Measurements from ENCODE around the gene CTNND2. TPM values are rescaled to one million over a fixed set of nuclear protein-coding genes. Genes with fewer than 3 reads are reported as not detected.

Gene CTNND2
- polyA plus RNA-seq, 1 of the 3 experiments (the other 2 are of a cell fraction): not detected

- Histone ChIP-seq H3K9ac (no peak overlapping the region), H4K20me1 (ENCODE audit: insufficient read depth) (no peaks in the 10 kb centered on the region), H2AFZ (ENCODE audit: low read depth) (no peak overlapping the region), H3F3A (replicated peaks; ENCODE audit: insufficient read depth) (no peaks in the 10 kb centered on the region), H3K9me2 (no peaks in the 10 kb centered on the region), H3K27ac (ENCODE audit: low read depth in 2 of 2, low read length in 1 of 2) (no peak overlapping the region), H3K36me3 (replicated peaks in 1 of 2; ENCODE audit: control insufficient read depth in 1 of 2, insufficient read depth in 2 of 2, low read length in 1 of 2) (no peaks in the 10 kb centered on the region), H3K27me3 (ENCODE audit: insufficient read depth) (no peaks in the 10 kb centered on the region), H3K4me1 (ENCODE audit: control insufficient read depth in 1 of 2, insufficient read depth in 2 of 2, low read depth in 1 of 2, low read length in 1 of 2) (no peaks in the 10 kb centered on the region), H3K9me3 (no peaks in the 10 kb centered on the region), H3K79me2 (ENCODE audit: insufficient read depth) (no peaks in the 10 kb centered on the region), H3K4me3 (ENCODE audit: low read depth in 2 of 2, low read length in 1 of 2) (no peak overlapping the region), H3K4me2 (no peak overlapping the region)
- TF ChIP-seq, protein P1, sequence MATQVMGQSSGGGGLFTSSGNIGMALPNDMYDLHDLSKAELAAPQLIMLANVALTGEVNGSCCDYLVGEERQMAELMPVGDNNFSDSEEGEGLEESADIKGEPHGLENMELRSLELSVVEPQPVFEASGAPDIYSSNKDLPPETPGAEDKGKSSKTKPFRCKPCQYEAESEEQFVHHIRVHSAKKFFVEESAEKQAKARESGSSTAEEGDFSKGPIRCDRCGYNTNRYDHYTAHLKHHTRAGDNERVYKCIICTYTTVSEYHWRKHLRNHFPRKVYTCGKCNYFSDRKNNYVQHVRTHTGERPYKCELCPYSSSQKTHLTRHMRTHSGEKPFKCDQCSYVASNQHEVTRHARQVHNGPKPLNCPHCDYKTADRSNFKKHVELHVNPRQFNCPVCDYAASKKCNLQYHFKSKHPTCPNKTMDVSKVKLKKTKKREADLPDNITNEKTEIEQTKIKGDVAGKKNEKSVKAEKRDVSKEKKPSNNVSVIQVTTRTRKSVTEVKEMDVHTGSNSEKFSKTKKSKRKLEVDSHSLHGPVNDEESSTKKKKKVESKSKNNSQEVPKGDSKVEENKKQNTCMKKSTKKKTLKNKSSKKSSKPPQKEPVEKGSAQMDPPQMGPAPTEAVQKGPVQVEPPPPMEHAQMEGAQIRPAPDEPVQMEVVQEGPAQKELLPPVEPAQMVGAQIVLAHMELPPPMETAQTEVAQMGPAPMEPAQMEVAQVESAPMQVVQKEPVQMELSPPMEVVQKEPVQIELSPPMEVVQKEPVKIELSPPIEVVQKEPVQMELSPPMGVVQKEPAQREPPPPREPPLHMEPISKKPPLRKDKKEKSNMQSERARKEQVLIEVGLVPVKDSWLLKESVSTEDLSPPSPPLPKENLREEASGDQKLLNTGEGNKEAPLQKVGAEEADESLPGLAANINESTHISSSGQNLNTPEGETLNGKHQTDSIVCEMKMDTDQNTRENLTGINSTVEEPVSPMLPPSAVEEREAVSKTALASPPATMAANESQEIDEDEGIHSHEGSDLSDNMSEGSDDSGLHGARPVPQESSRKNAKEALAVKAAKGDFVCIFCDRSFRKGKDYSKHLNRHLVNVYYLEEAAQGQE (IDR thresholded peaks at IDR 0.05; ENCODE audit: low read depth, low read length): no peak
- TF ChIP-seq TCF12 (IDR thresholded peaks at IDR 0.05) (no peak), NFIC (IDR thresholded peaks at IDR 0.05; ENCODE audit: borderline replicate concordance) (no peak), SIN3A (IDR thresholded peaks at IDR 0.05; ENCODE audit: borderline replicate concordance, low read depth, low read length) (no peak), TEAD4 (IDR thresholded peaks at IDR 0.05; ENCODE audit: borderline replicate concordance, insufficient read depth) (no peak), RXRA (IDR thresholded peaks at IDR 0.05; ENCODE audit: borderline replicate concordance, low read depth) (no peak), ZBTB33 (IDR thresholded peaks at IDR 0.05; ENCODE audit: borderline replicate concordance, low read depth) (no peak)
- TF ChIP-seq, protein P2, sequence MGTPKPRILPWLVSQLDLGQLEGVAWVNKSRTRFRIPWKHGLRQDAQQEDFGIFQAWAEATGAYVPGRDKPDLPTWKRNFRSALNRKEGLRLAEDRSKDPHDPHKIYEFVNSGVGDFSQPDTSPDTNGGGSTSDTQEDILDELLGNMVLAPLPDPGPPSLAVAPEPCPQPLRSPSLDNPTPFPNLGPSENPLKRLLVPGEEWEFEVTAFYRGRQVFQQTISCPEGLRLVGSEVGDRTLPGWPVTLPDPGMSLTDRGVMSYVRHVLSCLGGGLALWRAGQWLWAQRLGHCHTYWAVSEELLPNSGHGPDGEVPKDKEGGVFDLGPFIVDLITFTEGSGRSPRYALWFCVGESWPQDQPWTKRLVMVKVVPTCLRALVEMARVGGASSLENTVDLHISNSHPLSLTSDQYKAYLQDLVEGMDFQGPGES (IDR thresholded peaks at IDR 0.05; ENCODE audit: low read depth, low read length): no peak
- POLR2A ChIA-PET: no interaction called here
- 20% methylated on average over 4 of the region's 4 CpGs for WGBS (ENCODE audit: low lambda C conversion rate)
- no peak for DNase-seq
- CTCF ChIA-PET: no interaction called here
Observed at GRCh38 chr5:11579351-11579750, 324.9 kb downstream of the CTNND2 start.

DNA sequence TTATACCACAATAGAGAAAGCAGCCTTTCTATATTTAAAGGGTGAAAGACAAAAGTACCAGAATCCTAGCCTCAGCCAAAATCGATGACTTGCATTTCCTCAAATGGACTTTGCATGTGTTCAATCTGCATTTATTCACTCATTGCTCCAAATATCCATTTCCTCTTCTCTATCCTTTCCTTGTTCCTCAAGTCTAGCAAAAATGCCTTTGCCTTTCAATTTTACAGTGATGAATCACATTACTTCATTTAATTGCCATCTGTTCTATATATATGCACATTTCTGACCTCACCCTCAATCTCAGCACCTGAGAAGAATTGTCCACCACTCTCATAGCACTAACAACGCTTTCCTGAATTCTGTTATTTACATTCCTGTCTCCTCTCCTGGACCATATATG is 329.5 kb downstream of the CTNND2 start:
- H3K36me3 ChIP-seq (replicated peaks in 1 of 2; ENCODE audit: control insufficient read depth in 1 of 2, insufficient read depth in 2 of 2, low read length in 1 of 2): no peaks in the 10 kb centered on the region

More for the DNA sequence above, 329.5 kb downstream of the CTNND2 start:
- H4K20me1 ChIP-seq (ENCODE audit: insufficient read depth): no peaks in the 10 kb centered on the region
- H3K4me1 ChIP-seq (ENCODE audit: control insufficient read depth in 1 of 2, insufficient read depth in 2 of 2, low read depth in 1 of 2, low read length in 1 of 2): no peaks in the 10 kb centered on the region
- H3K9me2 ChIP-seq: no peaks in the 10 kb centered on the region
- DNase-seq: no peak
- no peak overlapping the region for H3K27ac ChIP-seq (ENCODE audit: low read depth in 2 of 2, low read length in 1 of 2)
- no peaks in the 10 kb centered on the region for H3K27me3 ChIP-seq (ENCODE audit: insufficient read depth)
- TF ChIP-seq ELF1 (IDR thresholded peaks at IDR 0.05) (no peak), GATA2 (CRISPR knock-in tag; IDR thresholded peaks at IDR 0.05) (no peak), RCOR1 (IDR thresholded peaks at IDR 0.05; ENCODE audit: low read length) (no peak), FOXM1 (IDR thresholded peaks at IDR 0.05; ENCODE audit: low read depth) (no peak), MXI1 (IDR thresholded peaks at IDR 0.05; ENCODE audit: low read depth, low read length) (no peak), RXRA (IDR thresholded peaks at IDR 0.05; ENCODE audit: borderline replicate concordance, low read depth) (no peak), FOXJ3 (CRISPR knock-in tag; IDR thresholded peaks at IDR 0.05) (no peak), MEF2A (IDR thresholded peaks at IDR 0.05; ENCODE audit: borderline replicate concordance, low read depth) (no peak), YY1 (IDR thresholded peaks at IDR 0.05; ENCODE audit: low read depth) (no peak), GABPA (IDR thresholded peaks at IDR 0.05; ENCODE audit: low read depth) (no peak)
- TF ChIP-seq, protein P3, sequence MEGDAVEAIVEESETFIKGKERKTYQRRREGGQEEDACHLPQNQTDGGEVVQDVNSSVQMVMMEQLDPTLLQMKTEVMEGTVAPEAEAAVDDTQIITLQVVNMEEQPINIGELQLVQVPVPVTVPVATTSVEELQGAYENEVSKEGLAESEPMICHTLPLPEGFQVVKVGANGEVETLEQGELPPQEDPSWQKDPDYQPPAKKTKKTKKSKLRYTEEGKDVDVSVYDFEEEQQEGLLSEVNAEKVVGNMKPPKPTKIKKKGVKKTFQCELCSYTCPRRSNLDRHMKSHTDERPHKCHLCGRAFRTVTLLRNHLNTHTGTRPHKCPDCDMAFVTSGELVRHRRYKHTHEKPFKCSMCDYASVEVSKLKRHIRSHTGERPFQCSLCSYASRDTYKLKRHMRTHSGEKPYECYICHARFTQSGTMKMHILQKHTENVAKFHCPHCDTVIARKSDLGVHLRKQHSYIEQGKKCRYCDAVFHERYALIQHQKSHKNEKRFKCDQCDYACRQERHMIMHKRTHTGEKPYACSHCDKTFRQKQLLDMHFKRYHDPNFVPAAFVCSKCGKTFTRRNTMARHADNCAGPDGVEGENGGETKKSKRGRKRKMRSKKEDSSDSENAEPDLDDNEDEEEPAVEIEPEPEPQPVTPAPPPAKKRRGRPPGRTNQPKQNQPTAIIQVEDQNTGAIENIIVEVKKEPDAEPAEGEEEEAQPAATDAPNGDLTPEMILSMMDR (IDR thresholded peaks at IDR 0.05): no peak
- TF ChIP-seq, protein P4, sequence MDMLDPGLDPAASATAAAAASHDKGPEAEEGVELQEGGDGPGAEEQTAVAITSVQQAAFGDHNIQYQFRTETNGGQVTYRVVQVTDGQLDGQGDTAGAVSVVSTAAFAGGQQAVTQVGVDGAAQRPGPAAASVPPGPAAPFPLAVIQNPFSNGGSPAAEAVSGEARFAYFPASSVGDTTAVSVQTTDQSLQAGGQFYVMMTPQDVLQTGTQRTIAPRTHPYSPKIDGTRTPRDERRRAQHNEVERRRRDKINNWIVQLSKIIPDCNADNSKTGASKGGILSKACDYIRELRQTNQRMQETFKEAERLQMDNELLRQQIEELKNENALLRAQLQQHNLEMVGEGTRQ (IDR thresholded peaks at IDR 0.05; ENCODE audit: borderline replicate concordance, low read depth, low read length): no peak
- no peak overlapping the region for H3K4me2 ChIP-seq
- no peak overlapping the region for H3K9ac ChIP-seq
- POLR2A ChIA-PET: no interaction called here
- CTCF ChIA-PET: no interaction called here
- H3K4me3 ChIP-seq (ENCODE audit: low read depth in 2 of 2, low read length in 1 of 2): no peak overlapping the region
- no peak overlapping the region for H2AFZ ChIP-seq (ENCODE audit: low read depth)
- H3K9me3 ChIP-seq: no peaks in the 10 kb centered on the region
- no peaks in the 10 kb centered on the region for H3K79me2 ChIP-seq (ENCODE audit: insufficient read depth)
- 3% methylated on average over 2 of the region's 2 CpGs for WGBS (ENCODE audit: low lambda C conversion rate)
- no peaks in the 10 kb centered on the region for H3F3A ChIP-seq (replicated peaks; ENCODE audit: insufficient read depth)

All from SK-N-SH (cell line).